SK-N-SH treated with all-trans-retinoic acid at 6 μM for 48 hours (cell line): ENCODE data around the gene PSEN1.

Experiments used
- ATAC-seq: fragments of 200-7000 bp; cut with Tn5 transposase; 3 replicates; pipeline ENCODE4 v1.9.1; 2020; ENCODE audit warnings: mild to moderate bottlenecking, moderate library complexity
- ARNTL ChIP-seq: fragments of 450-650 bp; formaldehyde crosslinking; IDR thresholded peaks from 2 replicates; pipeline ENCODE4 v1.5.0; 2020; ENCODE audit warnings: low read depth, mild to moderate bottlenecking, moderate library complexity, borderline replicate concordance
- BACH2 ChIP-seq: fragments of 250-450 bp; sonication (Bioruptor Pico); IDR thresholded peaks from 2 replicates; pipeline ENCODE4 v1.9.0; 2021; ENCODE audit warnings: mild to moderate bottlenecking, borderline replicate concordance
- CSDC2 ChIP-seq: fragments of 250-450 bp; sonication (Bioruptor Pico); IDR thresholded peaks from 2 replicates; pipeline ENCODE4 v1.5.0; 2020; ENCODE audit warnings: mild to moderate bottlenecking, moderate library complexity
- ESRRG ChIP-seq: fragments of 250-450 bp; sonication (Bioruptor Pico); IDR thresholded peaks from 2 replicates; pipeline ENCODE4 v1.6.1; 2021; ENCODE audit warnings: mild to moderate bottlenecking
- GLIS3 ChIP-seq: fragments of 250-450 bp; sonication (Bioruptor Pico); IDR thresholded peaks from 2 replicates; pipeline ENCODE4 v1.5.0; 2020; ENCODE audit warnings: mild to moderate bottlenecking, moderate library complexity
- ISL1 ChIP-seq: fragments of 250-450 bp; sonication (Bioruptor Pico); IDR thresholded peaks from 2 replicates; pipeline ENCODE4 v2.1.2; 2022; ENCODE audit warnings: mild to moderate bottlenecking, moderate library complexity
- OSR1 ChIP-seq: fragments of 250-450 bp; sonication (Bioruptor Pico); IDR thresholded peaks from 2 replicates; pipeline ENCODE4 v1.8.0; 2022; ENCODE audit warnings: moderate library complexity, mild to moderate bottlenecking, inconsistent platforms
- PPARA ChIP-seq: fragments of 250-450 bp; sonication (Bioruptor Pico); IDR thresholded peaks from 2 replicates; pipeline ENCODE4 v1.5.0; 2020; ENCODE audit warnings: mild to moderate bottlenecking, borderline replicate concordance
- RARB ChIP-seq: fragments of 250-450 bp; sonication (Bioruptor Pico); IDR thresholded peaks from 2 replicates; pipeline ENCODE4 v1.8.0; 2021; ENCODE audit warnings: mild to moderate bottlenecking, moderate library complexity
- SNAI2 ChIP-seq: fragments of 250-450 bp; sonication (Bioruptor Pico); IDR thresholded peaks from 2 replicates; pipeline ENCODE4 v1.5.0; 2020; ENCODE audit warnings: mild to moderate bottlenecking, moderate library complexity
- TCF4 ChIP-seq: fragments of 250-450 bp; sonication (Bioruptor Pico); IDR thresholded peaks from 2 replicates; pipeline ENCODE4 v1.8.0; 2021; ENCODE audit warnings: mild to moderate bottlenecking, moderate library complexity, borderline replicate concordance
- TOX ChIP-seq: fragments of 250-450 bp; sonication (Bioruptor Pico); IDR thresholded peaks from 2 replicates; pipeline ENCODE4 v1.8.0; 2021; ENCODE audit warnings: mild to moderate bottlenecking, moderate library complexity, borderline replicate concordance
- ZC3H10 ChIP-seq: fragments of 250-450 bp; sonication (Bioruptor Pico); IDR thresholded peaks from 2 replicates; pipeline ENCODE4 v1.5.1; 2021; ENCODE audit warnings: mild to moderate bottlenecking, moderate library complexity
- ZNF565 ChIP-seq: fragments of 450-650 bp; formaldehyde crosslinking; conservative IDR thresholded peaks from 2 replicates; pipeline ENCODE4 v1.5.0; 2020; ENCODE audit warnings: low read depth, mild to moderate bottlenecking, moderate library complexity
- ZNF70 ChIP-seq: fragments of 450-650 bp; formaldehyde crosslinking; IDR thresholded peaks from 2 replicates; pipeline ENCODE4 v1.5.0; 2020; ENCODE audit warnings: mild to moderate bottlenecking, moderate library complexity
- ZNF8 ChIP-seq: fragments of 450-650 bp; formaldehyde crosslinking; IDR thresholded peaks from 2 replicates; pipeline ENCODE4 v1.5.0; 2020; ENCODE audit warnings: mild to moderate bottlenecking, moderate library complexity
- TF ChIP-seq, protein P1 (sequence below): fragments of 250-450 bp; sonication (Bioruptor Pico); IDR thresholded peaks from 2 replicates; pipeline ENCODE4 v1.8.0; 2021; ENCODE audit warnings: low read depth, mild to moderate bottlenecking, moderate library complexity, borderline replicate concordance
- TF ChIP-seq, protein P2 (sequence below): fragments of 250-450 bp; sonication (Bioruptor Pico); IDR thresholded peaks from 2 replicates; pipeline ENCODE4 v1.5.1; 2020; ENCODE audit warnings: low read depth, mild to moderate bottlenecking, moderate library complexity
- TF ChIP-seq, protein P3 (sequence below): fragments of 250-450 bp; sonication (Bioruptor Pico); IDR thresholded peaks from 2 replicates; pipeline ENCODE4 v1.5.0; 2020; ENCODE audit warnings: mild to moderate bottlenecking, moderate library complexity
- TF ChIP-seq, protein P4 (sequence below): fragments of 250-450 bp; sonication (Bioruptor Pico); IDR thresholded peaks from 2 replicates; pipeline ENCODE4 v1.8.0; 2020; ENCODE audit warnings: mild to moderate bottlenecking, moderate library complexity, borderline replicate concordance

The PSEN1 gene

DNA sequence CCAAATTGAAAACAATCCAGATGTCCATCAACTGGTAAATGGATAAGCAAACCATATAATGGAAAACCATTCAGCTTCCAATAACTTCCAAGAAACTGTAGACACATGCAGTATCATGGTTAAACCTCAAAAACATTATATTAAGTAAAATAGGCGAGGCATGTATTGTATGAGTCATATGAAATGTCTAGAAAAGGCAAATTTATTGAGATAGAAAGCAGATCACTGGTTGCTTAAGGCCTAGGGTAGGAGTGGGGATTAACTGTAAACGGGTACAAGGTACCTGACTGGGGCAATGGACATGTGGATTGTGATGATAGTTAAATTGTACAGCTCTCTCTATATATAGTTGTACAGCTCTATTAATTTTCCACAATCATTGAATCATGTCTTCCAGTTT, 79.7 kb downstream of the PSEN1 start:
- TF ChIP-seq BACH2 (CRISPR knock-in tag) (no peak), ZNF8 (CRISPR knock-in tag) (no peak), RARB (no peak), OSR1 (no peak), ESRRG (CRISPR knock-in tag) (no peak), GLIS3 (CRISPR knock-in tag) (no peak), ISL1 (CRISPR knock-in tag) (no peak), TOX (no peak)
- TF ChIP-seq, protein P1, sequence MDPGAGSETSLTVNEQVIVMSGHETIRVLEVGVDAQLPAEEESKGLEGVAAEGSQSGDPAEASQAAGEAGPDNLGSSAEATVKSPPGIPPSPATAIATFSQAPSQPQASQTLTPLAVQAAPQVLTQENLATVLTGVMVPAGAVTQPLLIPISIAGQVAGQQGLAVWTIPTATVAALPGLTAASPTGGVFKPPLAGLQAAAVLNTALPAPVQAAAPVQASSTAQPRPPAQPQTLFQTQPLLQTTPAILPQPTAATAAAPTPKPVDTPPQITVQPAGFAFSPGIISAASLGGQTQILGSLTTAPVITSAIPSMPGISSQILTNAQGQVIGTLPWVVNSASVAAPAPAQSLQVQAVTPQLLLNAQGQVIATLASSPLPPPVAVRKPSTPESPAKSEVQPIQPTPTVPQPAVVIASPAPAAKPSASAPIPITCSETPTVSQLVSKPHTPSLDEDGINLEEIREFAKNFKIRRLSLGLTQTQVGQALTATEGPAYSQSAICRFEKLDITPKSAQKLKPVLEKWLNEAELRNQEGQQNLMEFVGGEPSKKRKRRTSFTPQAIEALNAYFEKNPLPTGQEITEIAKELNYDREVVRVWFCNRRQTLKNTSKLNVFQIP (CRISPR knock-in tag), result no peak
- no peak for ATAC-seq

DNA sequence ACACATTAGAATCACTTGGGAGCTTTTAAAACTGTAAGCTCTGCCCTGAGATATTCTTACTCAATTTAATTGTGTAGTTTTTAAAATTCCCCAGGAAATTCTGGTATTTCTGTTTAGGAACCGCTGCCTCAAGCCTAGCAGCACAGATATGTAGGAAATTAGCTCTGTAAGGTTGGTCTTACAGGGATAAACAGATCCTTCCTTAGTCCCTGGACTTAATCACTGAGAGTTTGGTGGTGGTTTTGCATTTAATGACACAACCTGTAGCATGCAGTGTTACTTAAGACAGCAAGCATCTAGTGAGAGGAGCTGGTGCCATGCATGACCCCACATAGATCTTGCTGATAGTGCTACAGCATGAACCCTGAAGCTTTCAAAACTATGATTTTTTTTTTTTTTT, 81.1 kb downstream of the PSEN1 start:
- ATAC-seq, result no peak

DNA sequence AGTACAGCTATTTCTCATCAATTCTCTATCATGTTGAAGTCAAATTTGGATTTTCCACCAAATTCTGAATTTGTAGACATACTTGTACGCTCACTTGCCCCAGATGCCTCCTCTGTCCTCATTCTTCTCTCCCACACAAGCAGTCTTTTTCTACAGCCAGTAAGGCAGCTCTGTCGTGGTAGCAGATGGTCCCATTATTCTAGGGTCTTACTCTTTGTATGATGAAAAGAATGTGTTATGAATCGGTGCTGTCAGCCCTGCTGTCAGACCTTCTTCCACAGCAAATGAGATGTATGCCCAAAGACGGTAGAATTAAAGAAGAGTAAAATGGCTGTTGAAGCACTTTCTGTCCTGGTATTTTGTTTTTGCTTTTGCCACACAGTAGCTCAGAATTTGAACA, 83.8 kb downstream of the PSEN1 start:
- TF ChIP-seq ARNTL (CRISPR knock-in tag) (no peak), SNAI2 (CRISPR knock-in tag) (no peak), CSDC2 (CRISPR knock-in tag) (no peak), ZNF8 (CRISPR knock-in tag) (no peak), GLIS3 (CRISPR knock-in tag) (no peak), TOX (no peak), TCF4 (CRISPR knock-in tag) (no peak), OSR1 (no peak), PPARA (CRISPR knock-in tag) (no peak), ZNF565 (CRISPR knock-in tag) (no peak)
- TF ChIP-seq, protein P2, sequence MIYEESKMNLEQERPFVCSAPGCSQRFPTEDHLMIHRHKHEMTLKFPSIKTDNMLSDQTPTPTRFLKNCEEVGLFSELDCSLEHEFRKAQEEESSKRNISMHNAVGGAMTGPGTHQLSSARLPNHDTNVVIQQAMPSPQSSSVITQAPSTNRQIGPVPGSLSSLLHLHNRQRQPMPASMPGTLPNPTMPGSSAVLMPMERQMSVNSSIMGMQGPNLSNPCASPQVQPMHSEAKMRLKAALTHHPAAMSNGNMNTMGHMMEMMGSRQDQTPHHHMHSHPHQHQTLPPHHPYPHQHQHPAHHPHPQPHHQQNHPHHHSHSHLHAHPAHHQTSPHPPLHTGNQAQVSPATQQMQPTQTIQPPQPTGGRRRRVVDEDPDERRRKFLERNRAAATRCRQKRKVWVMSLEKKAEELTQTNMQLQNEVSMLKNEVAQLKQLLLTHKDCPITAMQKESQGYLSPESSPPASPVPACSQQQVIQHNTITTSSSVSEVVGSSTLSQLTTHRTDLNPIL (CRISPR knock-in tag), result no peak
- TF ChIP-seq, protein P3, sequence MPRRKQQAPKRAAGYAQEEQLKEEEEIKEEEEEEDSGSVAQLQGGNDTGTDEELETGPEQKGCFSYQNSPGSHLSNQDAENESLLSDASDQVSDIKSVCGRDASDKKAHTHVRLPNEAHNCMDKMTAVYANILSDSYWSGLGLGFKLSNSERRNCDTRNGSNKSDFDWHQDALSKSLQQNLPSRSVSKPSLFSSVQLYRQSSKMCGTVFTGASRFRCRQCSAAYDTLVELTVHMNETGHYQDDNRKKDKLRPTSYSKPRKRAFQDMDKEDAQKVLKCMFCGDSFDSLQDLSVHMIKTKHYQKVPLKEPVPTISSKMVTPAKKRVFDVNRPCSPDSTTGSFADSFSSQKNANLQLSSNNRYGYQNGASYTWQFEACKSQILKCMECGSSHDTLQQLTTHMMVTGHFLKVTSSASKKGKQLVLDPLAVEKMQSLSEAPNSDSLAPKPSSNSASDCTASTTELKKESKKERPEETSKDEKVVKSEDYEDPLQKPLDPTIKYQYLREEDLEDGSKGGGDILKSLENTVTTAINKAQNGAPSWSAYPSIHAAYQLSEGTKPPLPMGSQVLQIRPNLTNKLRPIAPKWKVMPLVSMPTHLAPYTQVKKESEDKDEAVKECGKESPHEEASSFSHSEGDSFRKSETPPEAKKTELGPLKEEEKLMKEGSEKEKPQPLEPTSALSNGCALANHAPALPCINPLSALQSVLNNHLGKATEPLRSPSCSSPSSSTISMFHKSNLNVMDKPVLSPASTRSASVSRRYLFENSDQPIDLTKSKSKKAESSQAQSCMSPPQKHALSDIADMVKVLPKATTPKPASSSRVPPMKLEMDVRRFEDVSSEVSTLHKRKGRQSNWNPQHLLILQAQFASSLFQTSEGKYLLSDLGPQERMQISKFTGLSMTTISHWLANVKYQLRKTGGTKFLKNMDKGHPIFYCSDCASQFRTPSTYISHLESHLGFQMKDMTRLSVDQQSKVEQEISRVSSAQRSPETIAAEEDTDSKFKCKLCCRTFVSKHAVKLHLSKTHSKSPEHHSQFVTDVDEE, result no peak
- no peak for ATAC-seq

More for the DNA sequence above, 81.1 kb downstream of the PSEN1 start:
- TF ChIP-seq, protein P2 (CRISPR knock-in tag), result no peak
- no peak for TF ChIP-seq TCF4 (CRISPR knock-in tag)
- TF ChIP-seq, protein P3, result no peak
- no peak for TF ChIP-seq ESRRG (CRISPR knock-in tag)
- TF ChIP-seq, protein P1 (CRISPR knock-in tag), result no peak
- TF ChIP-seq SNAI2 (CRISPR knock-in tag), result no peak
- TF ChIP-seq ZNF565 (CRISPR knock-in tag), result no peak
- no peak for TF ChIP-seq ISL1 (CRISPR knock-in tag)
- TF ChIP-seq, protein P4, sequence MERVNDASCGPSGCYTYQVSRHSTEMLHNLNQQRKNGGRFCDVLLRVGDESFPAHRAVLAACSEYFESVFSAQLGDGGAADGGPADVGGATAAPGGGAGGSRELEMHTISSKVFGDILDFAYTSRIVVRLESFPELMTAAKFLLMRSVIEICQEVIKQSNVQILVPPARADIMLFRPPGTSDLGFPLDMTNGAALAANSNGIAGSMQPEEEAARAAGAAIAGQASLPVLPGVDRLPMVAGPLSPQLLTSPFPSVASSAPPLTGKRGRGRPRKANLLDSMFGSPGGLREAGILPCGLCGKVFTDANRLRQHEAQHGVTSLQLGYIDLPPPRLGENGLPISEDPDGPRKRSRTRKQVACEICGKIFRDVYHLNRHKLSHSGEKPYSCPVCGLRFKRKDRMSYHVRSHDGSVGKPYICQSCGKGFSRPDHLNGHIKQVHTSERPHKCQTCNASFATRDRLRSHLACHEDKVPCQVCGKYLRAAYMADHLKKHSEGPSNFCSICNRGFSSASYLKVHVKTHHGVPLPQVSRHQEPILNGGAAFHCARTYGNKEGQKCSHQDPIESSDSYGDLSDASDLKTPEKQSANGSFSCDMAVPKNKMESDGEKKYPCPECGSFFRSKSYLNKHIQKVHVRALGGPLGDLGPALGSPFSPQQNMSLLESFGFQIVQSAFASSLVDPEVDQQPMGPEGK, result no peak
- TF ChIP-seq ZC3H10 (CRISPR knock-in tag), result no peak
- TF ChIP-seq GLIS3 (CRISPR knock-in tag), result no peak
- TF ChIP-seq ZNF70, result no peak
- TF ChIP-seq, all 23 proteins: peak for 0
